ENCODE measurements around the gene WHAMM.

- TF ChIP-seq CTCF (IDR thresholded peaks at IDR 0.05; ENCODE audit: insufficient read depth, low read length, poor library complexity, severe bottlenecking) (no peak), EZH2phosphoT487 (conservative IDR thresholded peaks at IDR 0.05; ENCODE audit: low read length) (no peak)
Observed at GRCh38 chr15:82805994-82806406, 3.4 kb upstream of the WHAMM start, which contains the start of gene FSD2.
